Muscle layer of colon (tissue), 2 donors: Measurements from ENCODE around the gene KCNQ1OT1.

Source experiments
- H3K27ac ChIP-seq: one replicate; pipeline ENCODE4 v1.7.0; 2013; ENCODE audit warnings: low read depth, mild to moderate bottlenecking, low read length, moderate library complexity
- H3K27me3 ChIP-seq, 2 donors: one replicate each; pipeline ENCODE4 v1.7.0; 2013; ENCODE audit warnings: low read length in 2 of 2, mild to moderate bottlenecking in 2 of 2; ENCODE audit not compliant: insufficient read depth in 2 of 2, control insufficient read depth in 1 of 2
- H3K36me3 ChIP-seq: one replicate; pipeline ENCODE4 v1.7.0; 2013; ENCODE audit warnings: mild to moderate bottlenecking, low read length; ENCODE audit not compliant: insufficient read depth
- H3K4me1 ChIP-seq: one replicate; pipeline ENCODE4 v1.7.0; 2013; ENCODE audit warnings: mild to moderate bottlenecking, low read length; ENCODE audit not compliant: insufficient read depth
- H3K4me3 ChIP-seq, 2 donors: one replicate each; pipeline ENCODE4 v1.7.0; 2013; ENCODE audit warnings: low read length in 2 of 2, low read depth in 1 of 2, mild to moderate bottlenecking in 1 of 2, moderate library complexity in 1 of 2
- H3K9ac ChIP-seq: one replicate; pipeline ENCODE4 v1.7.0; 2013; ENCODE audit warnings: low read length
- H3K9me3 ChIP-seq: one replicate; pipeline ENCODE4 v1.7.0; 2013; ENCODE audit warnings: mild to moderate bottlenecking, low read length
- donor health status: abdominal sarcoma.
- donor health status: Adenocarcinoma of cecum.

The KCNQ1OT1 gene

GRCh38 chr11:2675540-2675939 is 24.3 kb downstream of the KCNQ1OT1 start:
- Histone ChIP-seq H3K9ac (no peak overlapping the region), H3K4me3 (peak overlapping the region in 1 of 2 donors; percentile 0), H3K36me3 (no peaks in the 10 kb centered on the region), H3K4me1 (peaks cover 48% of the 10 kb centered on the region), H3K9me3 (no peaks in the 10 kb centered on the region), H3K27me3 (no peaks in the 10 kb centered on the region), H3K27ac (peak overlapping the region; percentile 45)

GRCh38 chr11:2674658-2675131 is 25.1 kb downstream of the KCNQ1OT1 start:
- no peaks in the 10 kb centered on the region for H3K27me3 ChIP-seq
- H3K4me1 ChIP-seq = peaks cover 48% of the 10 kb centered on the region
- no peak overlapping the region for H3K4me3 ChIP-seq
- no peaks in the 10 kb centered on the region for H3K9me3 ChIP-seq
- H3K27ac ChIP-seq = peak overlapping the region; percentile 89
- no peaks in the 10 kb centered on the region for H3K36me3 ChIP-seq
- no peak overlapping the region for H3K9ac ChIP-seq

GRCh38 chr11:2673871-2674471 is 25.8 kb downstream of the KCNQ1OT1 start:
- peaks cover 44% of the 10 kb centered on the region for H3K4me1 ChIP-seq
- no peaks in the 10 kb centered on the region for H3K36me3 ChIP-seq
- H3K9ac ChIP-seq = no peak overlapping the region
- H3K9me3 ChIP-seq = no peaks in the 10 kb centered on the region
- no peak overlapping the region for H3K4me3 ChIP-seq
- H3K27ac ChIP-seq = no peak overlapping the region
- H3K27me3 ChIP-seq = no peaks in the 10 kb centered on the region

GRCh38 chr11:2673250-2673610 is 26.6 kb downstream of the KCNQ1OT1 start:
- H3K27me3 ChIP-seq = no peaks in the 10 kb centered on the region
- H3K9ac ChIP-seq = no peak overlapping the region
- H3K36me3 ChIP-seq = no peaks in the 10 kb centered on the region
- no peak overlapping the region for H3K4me3 ChIP-seq
- peaks cover 37% of the 10 kb centered on the region for H3K4me1 ChIP-seq
- H3K9me3 ChIP-seq = no peaks in the 10 kb centered on the region
- no peak overlapping the region for H3K27ac ChIP-seq

GRCh38 chr11:2672553-2673249 is 27.1 kb downstream of the KCNQ1OT1 start:
- no peaks in the 10 kb centered on the region for H3K9me3 ChIP-seq
- H3K4me3 ChIP-seq = no peak overlapping the region
- H3K27me3 ChIP-seq = no peaks in the 10 kb centered on the region
- no peaks in the 10 kb centered on the region for H3K36me3 ChIP-seq
- H3K27ac ChIP-seq = no peak overlapping the region
- H3K9ac ChIP-seq = no peak overlapping the region
- H3K4me1 ChIP-seq = peaks cover 37% of the 10 kb centered on the region

GRCh38 chr11:2671748-2672147 is 28.0 kb downstream of the KCNQ1OT1 start:
- Histone ChIP-seq H3K36me3 (no peaks in the 10 kb centered on the region), H3K4me3 (no peak overlapping the region), H3K9me3 (no peaks in the 10 kb centered on the region), H3K4me1 (peaks cover 30% of the 10 kb centered on the region), H3K27ac (no peak overlapping the region), H3K9ac (no peak overlapping the region), H3K27me3 (no peaks in the 10 kb centered on the region)

GRCh38 chr11:2670541-2671100 is 29.2 kb downstream of the KCNQ1OT1 start:
- Histone ChIP-seq H3K9me3 (no peaks in the 10 kb centered on the region), H3K4me1 (peaks cover 25% of the 10 kb centered on the region), H3K27me3 (no peaks in the 10 kb centered on the region), H3K36me3 (no peaks in the 10 kb centered on the region), H3K27ac (no peak overlapping the region), H3K4me3 (no peak overlapping the region), H3K9ac (no peak overlapping the region)

GRCh38 chr11:2669634-2670469 is 29.9 kb downstream of the KCNQ1OT1 start:
- no peaks in the 10 kb centered on the region for H3K9me3 ChIP-seq
- no peak overlapping the region for H3K4me3 ChIP-seq
- no peaks in the 10 kb centered on the region for H3K36me3 ChIP-seq
- no peak overlapping the region for H3K9ac ChIP-seq
- no peaks in the 10 kb centered on the region for H3K27me3 ChIP-seq
- H3K4me1 ChIP-seq = peaks cover 19% of the 10 kb centered on the region
- H3K27ac ChIP-seq = no peak overlapping the region

- no peak overlapping the region for H3K4me3 ChIP-seq
- no peak overlapping the region for H3K9ac ChIP-seq
- H3K27ac ChIP-seq = no peak overlapping the region
- no peaks in the 10 kb centered on the region for H3K27me3 ChIP-seq
- H3K9me3 ChIP-seq = no peaks in the 10 kb centered on the region
- peaks cover 10% of the 10 kb centered on the region for H3K4me1 ChIP-seq
- no peaks in the 10 kb centered on the region for H3K36me3 ChIP-seq
Observed at GRCh38 chr11:2668876-2669275, 30.9 kb downstream of the KCNQ1OT1 start.

GRCh38 chr11:2667940-2668339 is 31.9 kb downstream of the KCNQ1OT1 start:
- H3K36me3 ChIP-seq = no peaks in the 10 kb centered on the region
- no peaks in the 10 kb centered on the region for H3K27me3 ChIP-seq
- peaks cover 7% of the 10 kb centered on the region for H3K4me1 ChIP-seq
- no peaks in the 10 kb centered on the region for H3K9me3 ChIP-seq
- no peak overlapping the region for H3K9ac ChIP-seq
- no peak overlapping the region for H3K27ac ChIP-seq
- no peak overlapping the region for H3K4me3 ChIP-seq

GRCh38 chr11:2666828-2667570 is 32.8 kb downstream of the KCNQ1OT1 start:
- no peaks in the 10 kb centered on the region for H3K36me3 ChIP-seq
- no peaks in the 10 kb centered on the region for H3K9me3 ChIP-seq

More at GRCh38 chr11:2666828-2667570, 32.8 kb downstream of the KCNQ1OT1 start:
- Histone ChIP-seq H3K27me3 (no peaks in the 10 kb centered on the region), H3K27ac (no peak overlapping the region), H3K4me1 (peaks cover 7% of the 10 kb centered on the region), H3K4me3 (no peak overlapping the region), H3K9ac (no peak overlapping the region)
